ENCODE data around the gene HYCC2. TPM values are rescaled to one million over a fixed set of nuclear protein-coding genes. Genes with fewer than 3 reads are reported as not detected.
A peak's percentile ranks its signal among the peaks of the same experiment; 100 is the strongest.
"Not testable (repeated sequence)": the region's sequence is repeated elsewhere in the genome, so short reads cannot be mapped to it uniquely, and the experiment has no call there.

HYCC2 gene
- total RNA-seq, result 10 to 100 TPM; 37.0 to 40.5 TPM

DNA sequence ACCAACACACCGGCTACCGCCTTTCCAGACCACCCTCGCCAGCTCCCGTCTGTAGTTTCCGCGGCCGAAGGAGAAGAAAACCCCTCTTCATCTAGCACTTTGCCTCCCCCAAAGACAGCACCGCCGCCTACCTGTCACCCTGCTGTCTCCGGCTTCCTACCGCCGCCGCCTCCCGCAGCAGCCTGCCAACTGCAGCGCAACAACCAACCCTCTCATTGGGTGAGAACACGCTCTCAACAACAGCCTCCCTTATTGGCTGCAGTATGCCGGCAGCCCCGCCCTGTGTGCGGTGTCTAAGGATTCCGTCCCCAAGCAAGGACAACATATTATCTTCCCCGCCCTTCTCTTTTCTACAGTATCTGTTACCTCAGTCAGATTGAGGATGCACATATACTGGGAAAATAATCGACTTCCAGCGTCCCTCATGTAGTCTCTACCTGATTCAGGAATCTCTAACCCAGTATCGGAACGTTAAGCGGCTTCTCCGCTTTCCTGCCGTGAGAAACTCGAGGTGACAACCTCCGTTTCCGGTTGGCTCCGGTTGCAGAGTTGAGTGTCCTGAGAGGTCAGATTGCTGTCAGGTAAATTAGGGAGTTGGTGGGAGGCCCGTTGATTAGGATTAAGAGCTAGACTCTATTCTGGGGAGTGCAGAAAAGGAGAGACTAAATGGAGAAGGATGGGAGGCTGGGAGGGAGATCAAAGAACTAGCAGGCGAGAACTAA, at the start of gene HYCC2, which contains the start of gene NDUFB3:
HYCC2 (minus strand) TSS at position 193 of the 722 bp plus-strand sequence. CDS start 47,662 bp downstream, outside the sequence.
NDUFB3 (plus strand) TSS at position 523 of the 722 bp plus-strand sequence. CDS start 6,882 bp downstream, outside the sequence.
- H3K4me1 Mint-ChIP-seq, result peaks cover 32% of the 10 kb centered on the region
- ATAC-seq (ENCODE audit: low read depth), result peak; percentile 97

DNA sequence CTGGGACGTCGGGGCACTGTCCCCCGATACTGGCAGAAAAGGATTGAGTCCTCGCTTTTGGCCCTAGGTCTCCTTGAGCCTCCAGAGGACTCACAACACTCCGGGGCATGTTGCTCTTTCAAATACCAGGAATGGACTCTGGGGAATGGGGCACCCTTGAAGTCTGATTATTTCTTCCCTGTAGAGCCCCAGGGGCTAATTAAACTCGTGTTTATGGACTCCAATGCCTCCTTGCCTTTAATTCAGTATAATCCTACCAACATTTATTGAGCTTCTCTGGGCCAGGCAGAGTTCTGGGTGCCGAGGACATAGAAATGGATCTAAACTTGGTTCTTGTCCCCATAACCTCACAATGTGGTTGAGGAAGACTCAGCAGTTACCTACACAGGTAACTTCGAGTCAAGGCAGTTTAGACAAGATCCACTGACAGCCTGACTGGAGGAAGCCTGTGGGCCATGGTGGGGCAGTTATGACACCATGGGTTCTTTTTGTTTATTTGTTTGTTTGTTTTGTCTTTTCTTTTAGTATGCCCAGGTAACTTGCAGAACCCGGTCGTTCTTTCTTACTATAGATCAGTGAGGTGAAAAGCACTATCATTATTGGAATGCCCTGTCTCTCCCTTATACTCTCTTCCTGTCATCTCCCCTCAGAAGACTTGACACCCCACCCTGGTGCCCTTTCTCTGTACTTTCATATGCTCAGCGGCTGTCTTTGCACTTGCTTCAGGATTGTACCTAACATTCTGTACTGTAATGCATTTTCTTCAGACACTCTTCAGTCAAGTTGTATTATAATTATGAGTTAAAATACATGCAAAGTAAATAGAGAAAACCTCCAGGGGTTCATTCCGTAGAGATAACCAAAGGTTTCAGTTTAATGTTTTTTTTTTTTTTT, 47.7 kb upstream of the HYCC2 start:
- Mint-ChIP-seq H3K36me3 (peaks cover 18% of the 10 kb centered on the region), H3K4me3 (peak overlapping the region; percentile 89), H3K4me1 (peaks cover 50% of the 10 kb centered on the region), H3K27ac (peak overlapping the region; percentile 99), H3K9me3 (no peaks in the 10 kb centered on the region), H3K27me3 (no peaks in the 10 kb centered on the region)
- no peak for DNase-seq
- POLR2A ChIA-PET, result interaction anchor here (0.7 to 5.3 kb wide), 13 partner anchors 19 to 255 kb away, joined by 3 to 46 read pairs (median 15); partner anchors contain the start of genes CASP10, CASP8, CLK1 and HYCC2
- peak; percentile 6 for ATAC-seq (ENCODE audit: low read depth)

More for the DNA sequence above, at the start of gene HYCC2, which contains the start of gene NDUFB3:
- peak; percentile 88 for DNase-seq
- H3K27me3 Mint-ChIP-seq, result no peaks in the 10 kb centered on the region
- H3K36me3 Mint-ChIP-seq, result no peaks in the 10 kb centered on the region
- H3K27ac Mint-ChIP-seq, result peak within 1 kb of the TSS; percentile 87
- peak within 1 kb of the TSS; percentile 90 for H3K4me3 Mint-ChIP-seq
- POLR2A ChIA-PET, result interaction anchor here (0.6 to 3.9 kb wide), 7 partner anchors 11 to 162 kb away, joined by 3 to 35 read pairs (median 8); partner anchors contain the start of gene CFLAR
- H3K9me3 Mint-ChIP-seq, result no peaks in the 10 kb centered on the region

DNA sequence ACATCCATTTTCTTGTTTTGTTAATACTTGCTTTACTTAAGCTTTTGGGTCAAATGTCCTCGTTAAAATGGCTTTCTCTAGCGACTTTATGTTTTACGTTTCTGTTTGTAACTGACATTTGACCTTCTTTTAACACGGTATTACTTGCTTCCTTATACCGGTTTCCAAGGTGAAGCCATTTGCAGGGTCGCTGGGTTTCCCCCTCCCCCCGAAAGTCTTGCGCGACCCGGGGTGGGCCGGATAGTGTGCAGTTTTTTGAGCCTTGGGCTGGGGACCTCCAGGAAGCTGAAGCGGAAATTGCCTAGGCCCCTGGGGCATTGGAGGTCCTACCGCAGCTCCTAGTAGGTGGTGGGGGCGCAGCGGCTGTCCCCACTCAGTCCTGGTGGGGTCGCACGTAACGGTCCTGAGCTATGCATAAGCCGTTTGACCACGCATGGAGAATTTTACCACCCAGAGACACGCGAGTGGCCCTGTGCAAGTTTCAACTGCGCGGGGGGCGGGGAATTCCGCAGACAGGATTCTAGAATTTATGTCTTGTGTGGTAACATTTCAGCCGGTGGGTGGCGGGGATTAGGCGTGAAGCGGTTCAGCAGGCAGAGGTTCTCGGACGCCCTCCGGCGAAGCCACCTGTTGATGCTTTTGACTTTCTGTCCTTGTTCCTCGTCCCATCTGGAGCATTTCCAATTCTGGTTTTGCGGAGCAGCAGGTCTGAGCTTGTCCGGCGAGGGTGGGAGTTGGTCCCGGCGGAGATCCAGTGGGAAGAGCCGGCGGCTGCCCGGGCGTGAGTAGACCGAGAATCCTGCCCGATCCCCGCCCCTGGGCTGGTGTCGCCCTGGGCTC, 46.9 kb upstream of the HYCC2 start:
- DNase-seq (peak; percentile 82), ATAC-seq (ENCODE audit: low read depth) (peak; percentile 28)
- H3K27ac Mint-ChIP-seq, result peak overlapping the region; percentile 99
- POLR2A ChIA-PET, result interaction anchor here (0.7 to 5.3 kb wide), 20 partner anchors 18 to 254 kb away, joined by 3 to 46 read pairs (median 8); partner anchors contain the start of genes CASP10, CASP8, CLK1 and HYCC2
- no peaks in the 10 kb centered on the region for H3K9me3 Mint-ChIP-seq
- peak overlapping the region; percentile 89 for H3K4me3 Mint-ChIP-seq
- H3K36me3 Mint-ChIP-seq, result peaks cover 22% of the 10 kb centered on the region
- no peaks in the 10 kb centered on the region for H3K27me3 Mint-ChIP-seq
- peaks cover 45% of the 10 kb centered on the region for H3K4me1 Mint-ChIP-seq

DNA sequence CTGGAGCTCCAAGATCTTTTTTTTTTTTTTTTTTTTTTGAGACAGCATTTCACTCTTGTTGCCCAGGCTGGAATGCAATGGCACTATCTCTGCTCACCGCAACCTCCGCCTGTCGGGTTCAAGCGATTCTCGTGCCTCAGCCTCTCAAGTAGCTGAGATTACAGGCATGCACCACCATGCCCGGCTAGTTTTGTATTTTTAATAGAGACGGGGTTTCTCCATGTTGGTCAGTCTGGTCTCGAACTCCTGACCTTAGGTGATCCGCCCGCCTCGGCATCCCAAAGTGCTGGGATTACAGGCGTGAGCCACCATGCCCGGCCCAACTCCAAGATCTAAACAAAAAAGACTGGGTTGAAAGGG, 46.2 kb upstream of the HYCC2 start:
- peaks cover 22% of the 10 kb centered on the region for H3K36me3 Mint-ChIP-seq
- H3K4me3 Mint-ChIP-seq, result peak overlapping the region; percentile 89
- ATAC-seq (ENCODE audit: low read depth) (peak; percentile 2), DNase-seq (peak; percentile 57)
- POLR2A ChIA-PET, result interaction anchor here (0.7 to 5.3 kb wide), 25 partner anchors 18 to 407 kb away, joined by 3 to 46 read pairs (median 6); partner anchors contain the start of genes CASP10, CASP8, CLK1 and HYCC2
- H3K27me3 Mint-ChIP-seq, H3K9me3 Mint-ChIP-seq: not testable (repeated sequence)
- peaks cover 40% of the 10 kb centered on the region for H3K4me1 Mint-ChIP-seq
- H3K27ac Mint-ChIP-seq, result peak overlapping the region; percentile 99

DNA sequence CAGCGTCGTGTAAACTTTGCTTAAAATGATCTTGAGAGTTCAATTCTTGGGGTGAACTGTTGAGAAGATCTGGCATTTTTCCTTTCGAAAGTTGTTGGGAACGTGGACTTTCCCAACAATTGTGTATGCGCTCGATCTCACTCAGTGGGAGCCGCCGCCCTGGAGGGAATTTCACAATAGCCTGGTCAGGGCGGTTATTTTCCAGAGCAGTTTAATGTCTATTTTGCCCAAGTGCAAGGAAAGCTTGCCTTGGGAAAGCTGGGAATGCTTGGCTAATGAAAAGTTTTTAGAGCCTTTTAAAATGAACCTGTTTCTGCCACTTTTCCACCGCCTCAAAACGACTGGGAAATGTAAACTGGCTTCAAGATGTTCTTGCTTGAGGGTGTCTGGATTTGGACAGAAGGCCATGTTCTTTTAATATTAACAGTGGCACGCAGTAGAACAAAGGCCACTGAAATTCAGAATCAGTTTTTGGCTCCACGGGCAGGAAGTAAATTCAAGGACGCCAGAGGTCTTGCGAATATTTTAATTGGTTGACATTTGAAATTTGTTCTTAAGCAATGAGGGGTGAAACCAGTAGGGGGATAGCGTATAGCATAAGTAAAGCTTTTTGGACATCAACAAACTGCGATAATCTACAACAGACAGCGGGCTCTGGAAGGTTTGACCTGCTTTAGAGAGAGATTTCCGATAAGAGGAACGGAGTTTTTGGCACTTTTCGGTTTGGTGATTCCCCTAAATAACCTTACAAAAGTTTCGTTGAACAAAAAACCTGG, 45.7 kb upstream of the HYCC2 start:
- DNase-seq (no peak), ATAC-seq (ENCODE audit: low read depth) (peak; percentile 25)
- peaks cover 17% of the 10 kb centered on the region for H3K36me3 Mint-ChIP-seq
- peaks cover 35% of the 10 kb centered on the region for H3K4me1 Mint-ChIP-seq
- peak overlapping the region; percentile 89 for H3K4me3 Mint-ChIP-seq
- POLR2A ChIA-PET, result interaction anchor here (0.6 to 5.3 kb wide), 29 partner anchors 9 to 406 kb away, joined by 3 to 46 read pairs (median 6); partner anchors contain the start of genes CASP10, CASP8, CLK1 and HYCC2
- no peaks in the 10 kb centered on the region for H3K27me3 Mint-ChIP-seq
- H3K27ac Mint-ChIP-seq, result peak overlapping the region; percentile 99
- H3K9me3 Mint-ChIP-seq, result no peaks in the 10 kb centered on the region

DNA sequence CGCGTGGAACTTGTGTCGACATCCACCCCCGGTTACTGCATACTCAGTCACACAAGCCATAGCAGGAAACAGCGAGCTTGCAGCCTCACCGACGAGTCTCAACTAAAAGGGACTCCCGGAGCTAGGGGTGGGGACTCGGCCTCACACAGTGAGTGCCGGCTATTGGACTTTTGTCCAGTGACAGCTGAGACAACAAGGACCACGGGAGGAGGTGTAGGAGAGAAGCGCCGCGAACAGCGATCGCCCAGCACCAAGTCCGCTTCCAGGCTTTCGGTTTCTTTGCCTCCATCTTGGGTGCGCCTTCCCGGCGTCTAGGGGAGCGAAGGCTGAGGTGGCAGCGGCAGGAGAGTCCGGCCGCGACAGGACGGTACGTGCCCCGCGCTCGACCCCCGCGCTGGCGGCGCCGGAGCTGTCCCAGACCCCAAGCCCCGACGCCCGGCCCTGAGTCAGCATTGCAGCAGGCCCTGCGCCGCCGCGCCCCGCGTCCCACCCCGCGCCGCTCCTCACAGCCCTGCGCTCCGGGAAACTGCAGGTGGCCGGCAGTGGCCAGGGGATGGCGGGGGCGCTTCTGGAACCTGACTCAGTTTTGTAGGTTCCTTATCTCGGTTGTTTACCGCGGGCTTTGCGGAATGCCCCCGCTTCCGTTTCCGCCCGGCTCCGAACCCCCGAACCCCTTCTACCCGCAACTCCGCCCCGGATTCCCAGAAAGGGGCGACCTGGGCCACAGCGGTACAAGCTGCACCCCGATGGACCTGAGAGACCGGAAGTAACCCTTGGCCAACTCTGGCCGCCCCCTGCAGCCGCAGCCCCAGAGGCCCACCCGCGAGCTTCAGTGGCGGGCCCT, 44.9 kb upstream of the HYCC2 start, which contains the start of gene CFLAR:
CFLAR (plus strand) TSS at position 50 of the 844 bp plus-strand sequence. CDS start 13,702 bp downstream, outside the sequence.
- Mint-ChIP-seq H3K4me1 (peaks cover 29% of the 10 kb centered on the region), H3K36me3 (peaks cover 17% of the 10 kb centered on the region), H3K27me3 (no peaks in the 10 kb centered on the region), H3K9me3 (no peaks in the 10 kb centered on the region), H3K27ac (peak within 1 kb of the TSS; percentile 99), H3K4me3 (peak within 1 kb of the TSS; percentile 89)
- POLR2A ChIA-PET, result interaction anchor here (0.5 to 5.3 kb wide), 21 partner anchors 8 to 405 kb away, joined by 3 to 46 read pairs (median 7); partner anchors contain the start of genes CASP10, CASP8, CLK1 and HYCC2
- peak; percentile 91 for DNase-seq
- ATAC-seq (ENCODE audit: low read depth), result peak; percentile 51

DNA sequence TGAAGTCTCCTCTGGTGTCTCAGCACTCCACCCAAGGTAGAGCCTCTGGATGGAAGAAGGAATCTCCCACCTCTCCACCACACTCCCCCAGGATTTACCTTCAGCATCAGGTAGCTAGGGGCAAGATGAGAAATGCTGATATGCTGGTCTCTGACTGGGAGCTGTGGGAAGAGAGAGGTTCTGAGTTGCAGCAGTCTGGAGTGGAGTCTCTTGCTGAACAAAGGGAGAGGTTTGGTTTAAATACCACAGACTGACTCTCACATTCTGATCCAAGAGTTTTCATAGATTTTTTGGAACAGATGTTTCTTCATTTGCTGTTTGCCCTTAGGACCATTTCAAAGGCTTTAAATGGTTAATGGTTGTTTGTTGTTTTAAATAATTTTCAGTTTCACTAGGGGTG, 43.4 kb upstream of the HYCC2 start:
- no peaks in the 10 kb centered on the region for H3K27me3 Mint-ChIP-seq
- POLR2A ChIA-PET, result interaction anchor here (0.8 to 5.3 kb wide), 7 partner anchors 12 to 225 kb away, joined by 3 to 46 read pairs (median 17); partner anchors contain the start of genes HYCC2, NDUFB3, NIF3L1 and ORC2
- H3K27ac Mint-ChIP-seq, result peak overlapping the region; percentile 99
- H3K4me3 Mint-ChIP-seq, result peak overlapping the region; percentile 89
- DNase-seq, result no peak
- H3K4me1 Mint-ChIP-seq, result peaks cover 23% of the 10 kb centered on the region
- H3K9me3 Mint-ChIP-seq, result no peaks in the 10 kb centered on the region
- H3K36me3 Mint-ChIP-seq, result peaks cover 12% of the 10 kb centered on the region
- ATAC-seq (ENCODE audit: low read depth), result no peak

DNA sequence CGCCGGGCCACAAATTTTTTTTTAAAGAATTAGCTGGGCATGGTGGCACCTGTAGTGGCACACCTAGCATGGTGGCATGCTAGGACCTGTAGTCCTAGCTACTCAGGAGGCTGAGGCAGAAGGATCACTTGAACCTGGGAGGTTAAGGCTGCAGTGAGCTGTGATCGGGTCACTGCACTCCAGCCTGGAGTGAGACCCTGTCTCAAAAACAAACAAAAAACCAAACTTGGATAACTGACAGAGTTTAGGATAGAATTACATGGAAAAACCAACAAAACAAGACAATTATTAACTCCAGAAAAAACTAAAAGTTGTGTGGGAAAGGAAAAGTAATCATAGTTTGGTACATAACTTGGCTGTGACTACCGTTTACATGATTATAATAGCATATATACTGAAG, 42.9 kb upstream of the HYCC2 start:
- DNase-seq (no peak), ATAC-seq (ENCODE audit: low read depth) (no peak)
- Mint-ChIP-seq H3K9me3 (no peaks in the 10 kb centered on the region), H3K27me3 (no peaks in the 10 kb centered on the region), H3K4me1 (peaks cover 23% of the 10 kb centered on the region), H3K36me3 (peaks cover 10% of the 10 kb centered on the region), H3K4me3 (peak overlapping the region; percentile 89), H3K27ac (peak overlapping the region; percentile 99)
- POLR2A ChIA-PET, result interaction anchor here (0.6 to 5.3 kb wide), 5 partner anchors 13 to 225 kb away, joined by 3 to 46 read pairs (median 27); partner anchors contain the start of genes HYCC2, NDUFB3, NIF3L1 and PPIL3

DNA sequence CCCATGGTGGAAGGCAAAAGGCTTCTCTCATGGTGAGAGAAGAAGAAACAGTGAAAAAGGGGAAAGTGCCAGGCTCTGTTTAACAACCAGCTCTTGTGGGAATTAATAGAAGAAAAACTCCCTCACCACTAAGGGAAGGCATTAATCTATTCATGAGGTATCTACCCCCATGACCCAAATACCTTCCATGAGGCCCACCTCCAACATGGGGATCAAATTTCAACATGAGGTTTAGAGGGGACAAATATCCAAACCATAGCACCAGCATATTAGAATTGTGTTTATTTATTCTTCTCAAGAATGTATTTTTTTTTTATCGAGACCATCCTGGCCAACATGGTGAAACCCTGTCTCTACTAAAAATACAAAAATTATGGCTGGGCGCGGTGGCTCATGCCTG, 39.6 kb upstream of the HYCC2 start:
- no peak overlapping the region for H3K4me3 Mint-ChIP-seq
- POLR2A ChIA-PET, result no interaction called here
- no peak for ATAC-seq (ENCODE audit: low read depth)
- H3K36me3 Mint-ChIP-seq, result peaks cover 5% of the 10 kb centered on the region
- H3K4me1 Mint-ChIP-seq, result peaks cover 15% of the 10 kb centered on the region
- H3K27ac Mint-ChIP-seq, result no peak overlapping the region
- no peaks in the 10 kb centered on the region for H3K27me3 Mint-ChIP-seq
- H3K9me3 Mint-ChIP-seq, result no peaks in the 10 kb centered on the region
- DNase-seq, result no peak

DNA sequence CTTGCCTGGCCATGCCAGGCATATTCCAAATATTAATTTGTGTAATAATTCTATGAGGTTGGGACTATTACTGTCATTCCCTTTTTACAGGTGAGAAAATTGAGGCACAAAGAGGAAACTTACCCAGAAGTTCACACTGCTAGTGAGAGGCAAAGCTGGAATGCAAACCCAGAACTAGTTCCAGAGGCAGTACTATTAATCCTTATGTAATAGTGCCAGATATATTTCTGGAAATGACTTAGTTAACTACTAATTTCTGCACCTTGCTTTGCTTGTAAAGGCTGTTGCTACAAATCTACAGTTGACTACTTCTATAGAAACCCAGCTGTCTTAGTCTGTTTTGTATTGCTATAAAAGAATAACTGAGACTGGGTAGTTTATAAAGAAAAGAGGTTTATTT, 39.1 kb upstream of the HYCC2 start:
- Mint-ChIP-seq H3K36me3 (peaks cover 8% of the 10 kb centered on the region), H3K4me1 (peaks cover 13% of the 10 kb centered on the region), H3K27me3 (no peaks in the 10 kb centered on the region), H3K27ac (no peak overlapping the region), H3K9me3 (no peaks in the 10 kb centered on the region), H3K4me3 (no peak overlapping the region)
- ATAC-seq (ENCODE audit: low read depth) (no peak), DNase-seq (no peak)
- POLR2A ChIA-PET, result interaction anchor here (0.5 kb wide), 1 partner anchor 36 kb away, joined by 3 read pairs; no protein-coding TSS in a partner anchor

DNA sequence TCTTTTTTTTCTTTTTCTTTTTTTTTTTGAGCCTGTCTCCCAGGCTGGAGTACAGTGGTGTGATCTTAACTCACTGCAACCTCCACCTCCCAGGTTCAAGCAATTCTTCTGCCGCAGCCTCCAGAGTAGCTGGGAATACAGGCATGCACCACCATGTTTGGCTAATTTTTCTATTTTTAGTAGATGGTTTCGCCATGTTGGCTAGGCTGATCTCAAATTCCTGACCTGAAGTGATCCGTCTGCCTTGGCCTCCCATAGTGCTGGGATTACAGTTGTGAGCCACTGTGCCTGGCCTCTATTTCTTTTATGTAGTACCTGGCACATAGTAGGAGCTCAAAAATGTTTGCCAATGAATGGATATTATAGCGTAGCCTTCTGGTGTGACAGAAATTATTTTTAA, 37.7 kb upstream of the HYCC2 start:
- DNase-seq (no peak), ATAC-seq (ENCODE audit: low read depth) (no peak)
- no peaks in the 10 kb centered on the region for H3K9me3 Mint-ChIP-seq
- peaks cover 5% of the 10 kb centered on the region for H3K4me1 Mint-ChIP-seq
- H3K27me3 Mint-ChIP-seq, result no peaks in the 10 kb centered on the region
- POLR2A ChIA-PET, result no interaction called here
- H3K4me3 Mint-ChIP-seq, result no peak overlapping the region
- H3K36me3 Mint-ChIP-seq, result peaks cover 6% of the 10 kb centered on the region
- no peak overlapping the region for H3K27ac Mint-ChIP-seq
